ENCODE measurements around the gene PGBD5.

PGBD5 gene

DNA sequence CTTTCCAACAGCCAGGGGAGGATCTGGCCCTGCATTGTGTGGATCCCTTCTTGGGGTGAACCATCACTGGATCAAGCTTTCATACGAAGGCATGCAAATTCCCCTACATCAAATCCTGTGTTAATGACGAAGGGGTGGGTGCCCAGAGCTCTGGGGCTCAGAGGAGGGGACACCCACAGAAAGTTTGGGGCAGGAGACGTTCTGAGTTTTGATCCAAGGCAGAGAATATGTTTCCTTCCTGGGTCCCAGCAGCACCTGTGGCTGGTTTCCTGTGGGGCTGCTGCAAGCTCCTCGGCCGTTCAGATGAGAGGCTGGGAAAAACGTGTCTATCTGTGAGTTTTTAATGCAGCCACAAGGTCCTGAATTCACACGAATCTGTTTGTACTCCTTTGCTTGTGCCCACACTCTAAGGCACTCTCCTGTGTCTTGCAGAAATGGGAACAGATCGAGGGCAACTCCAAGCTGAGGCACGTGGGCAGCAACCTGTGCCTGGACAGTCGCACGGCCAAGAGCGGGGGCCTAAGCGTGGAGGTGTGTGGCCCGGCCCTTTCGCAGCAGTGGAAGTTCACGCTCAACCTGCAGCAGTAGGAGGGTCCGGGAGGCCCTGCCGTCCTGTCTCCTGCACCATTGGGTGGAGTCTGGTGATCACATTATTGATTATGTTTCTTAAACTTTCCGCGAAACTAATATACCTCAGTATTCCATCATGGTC, 147.1 kb downstream of the PGBD5 start:
- DNase-seq (ENCODE audit: low spot score): no peak

DNA sequence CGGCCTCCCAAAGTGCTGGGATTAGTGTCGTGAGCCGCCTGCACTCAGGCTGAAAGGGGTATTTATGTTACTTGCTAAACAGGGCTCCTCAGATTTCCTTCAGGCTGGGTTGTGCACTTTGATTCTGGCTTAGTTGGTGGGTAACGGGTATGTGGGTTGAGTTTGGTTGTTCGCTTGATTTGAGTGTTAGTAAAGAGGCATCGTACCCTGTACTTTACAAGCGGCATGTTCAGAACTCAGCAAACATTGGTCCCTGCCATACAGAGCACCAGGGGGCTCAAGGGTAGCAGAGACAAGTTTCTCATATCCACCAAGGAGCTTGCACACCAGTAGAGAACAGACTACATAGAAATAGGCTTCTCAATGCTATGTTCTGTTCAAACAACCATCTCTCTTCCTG, 147.8 kb downstream of the PGBD5 start:
- no peak for DNase-seq (ENCODE audit: low spot score)

DNA sequence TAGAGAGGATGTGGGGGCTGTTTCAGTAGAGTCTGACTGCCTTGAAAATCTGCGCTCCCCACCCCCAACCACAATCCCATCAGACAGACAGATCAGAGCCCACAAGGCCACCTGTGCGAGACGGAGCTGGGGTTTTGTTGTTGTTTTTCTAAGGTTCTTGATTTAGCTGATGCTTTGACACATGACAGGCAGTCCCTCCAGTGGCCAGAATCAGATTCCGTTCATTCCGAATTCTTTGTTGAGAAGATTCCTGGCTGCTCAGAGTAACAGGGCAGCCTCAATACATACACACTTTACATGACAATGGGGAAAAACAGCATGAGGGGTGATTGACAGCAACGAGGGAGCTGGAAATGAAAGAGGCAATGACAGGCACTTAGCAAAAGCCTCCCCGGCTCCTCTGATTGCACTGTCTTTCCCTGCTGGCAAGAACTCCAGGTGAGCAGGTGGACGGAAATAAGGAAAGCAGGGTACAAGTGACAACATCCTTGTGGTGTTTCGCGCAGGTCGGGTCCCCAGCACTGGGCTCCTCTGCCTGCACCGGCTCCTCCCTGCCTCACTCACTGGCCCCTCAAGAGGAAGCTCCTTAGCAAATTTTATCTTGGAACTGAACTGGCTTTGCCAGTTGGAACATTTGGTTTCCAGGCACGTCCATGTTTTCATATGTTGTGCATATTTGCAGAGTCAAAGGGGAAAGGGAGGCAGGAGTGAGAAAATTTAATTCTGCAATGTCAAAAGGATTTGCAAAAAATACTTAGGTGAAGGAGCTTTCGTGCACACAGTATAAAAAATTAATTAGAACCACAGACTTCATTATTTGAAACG, 148.7 kb downstream of the PGBD5 start:
- no peak for DNase-seq (ENCODE audit: low spot score)

DNA sequence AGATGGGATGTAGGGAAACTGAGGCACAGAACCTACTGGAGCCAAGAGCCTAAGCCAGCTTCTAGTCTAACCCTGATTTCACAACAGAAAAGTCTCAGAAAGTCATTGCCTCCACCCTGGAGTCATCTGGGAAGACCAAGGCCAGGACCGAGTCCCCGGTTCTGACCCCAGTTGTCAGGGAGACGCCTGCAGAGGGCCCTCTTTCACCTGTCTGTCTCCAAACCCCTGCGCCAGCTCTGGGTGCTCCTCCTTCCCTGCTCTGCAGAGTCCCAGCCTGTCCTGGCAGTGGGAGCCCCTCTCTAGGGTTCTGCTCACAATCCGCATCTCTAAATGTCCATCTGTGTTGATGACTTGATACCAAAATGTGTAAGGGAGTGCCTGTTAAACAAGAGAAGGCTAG, 149.7 kb downstream of the PGBD5 start:
- no peak for DNase-seq (ENCODE audit: low spot score)

DNA sequence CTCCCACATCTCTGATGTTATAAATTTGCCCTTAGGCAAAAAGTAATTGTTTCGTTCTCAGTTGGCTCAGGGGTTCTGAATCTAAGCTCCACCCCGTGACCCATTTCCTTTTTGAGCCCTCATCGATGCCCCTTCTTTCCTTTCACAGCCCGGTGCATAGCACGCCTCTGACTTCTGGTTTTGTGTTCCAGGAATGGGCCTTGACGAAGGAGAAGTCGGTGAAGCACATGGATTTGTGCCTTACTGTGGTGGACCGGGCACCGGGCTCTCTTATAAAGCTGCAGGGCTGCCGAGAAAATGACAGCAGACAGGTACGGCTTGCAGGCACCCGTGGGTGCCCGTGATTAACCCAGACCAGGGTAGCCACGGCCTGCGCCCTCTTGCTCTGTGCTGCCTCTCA, 151.9 kb downstream of the PGBD5 start:
- no peak for DNase-seq (ENCODE audit: low spot score)

DNA sequence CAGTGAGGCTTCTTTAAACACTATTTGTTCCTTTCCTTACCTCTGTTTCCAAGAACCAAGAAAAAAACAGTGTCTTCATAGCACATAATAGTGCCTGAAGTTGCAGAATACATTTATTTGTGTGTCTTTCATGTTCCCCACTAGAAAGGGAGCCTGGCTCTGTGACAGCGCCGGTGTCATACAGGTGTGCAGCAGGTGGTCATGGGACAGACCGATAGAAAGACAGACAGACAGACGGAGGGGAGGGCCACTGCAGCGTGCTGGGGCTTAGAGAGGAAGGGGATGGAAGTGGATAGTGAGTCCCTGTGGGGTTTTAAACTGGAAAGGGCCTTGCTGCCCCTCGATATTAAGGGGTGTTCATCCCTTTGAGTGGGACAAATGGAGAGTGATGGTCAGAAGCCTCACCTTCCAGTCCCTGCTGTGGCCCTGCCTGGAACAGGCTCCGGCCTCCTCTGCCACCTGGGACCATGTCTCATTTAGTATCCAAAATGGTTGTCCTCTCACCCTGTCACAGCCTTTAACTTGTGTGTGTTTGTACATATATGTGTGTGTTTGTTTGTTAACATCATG, 152.9 kb downstream of the PGBD5 start:
- no peak for DNase-seq (ENCODE audit: low spot score)

DNA sequence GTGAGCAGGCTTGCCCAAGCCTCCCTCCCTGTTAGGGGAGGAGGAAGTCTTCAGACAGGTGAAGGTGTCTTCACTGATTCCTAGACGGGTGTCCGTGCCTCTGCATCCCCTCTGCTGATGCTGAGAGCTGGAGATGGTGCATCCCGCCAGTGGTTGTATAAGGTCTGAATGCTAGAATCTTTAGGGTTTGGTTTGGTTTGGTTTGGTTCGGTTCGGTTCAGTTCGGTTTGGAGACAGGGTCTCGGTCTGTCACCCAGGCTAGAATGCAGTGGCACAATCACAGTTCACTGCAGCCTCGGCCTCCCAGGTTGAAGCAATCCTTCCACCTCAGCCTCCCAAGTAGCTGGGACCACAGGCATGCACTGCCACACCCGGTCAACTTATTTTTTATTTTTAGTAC, 153.6 kb downstream of the PGBD5 start:
- DNase-seq (ENCODE audit: low spot score): no peak

DNA sequence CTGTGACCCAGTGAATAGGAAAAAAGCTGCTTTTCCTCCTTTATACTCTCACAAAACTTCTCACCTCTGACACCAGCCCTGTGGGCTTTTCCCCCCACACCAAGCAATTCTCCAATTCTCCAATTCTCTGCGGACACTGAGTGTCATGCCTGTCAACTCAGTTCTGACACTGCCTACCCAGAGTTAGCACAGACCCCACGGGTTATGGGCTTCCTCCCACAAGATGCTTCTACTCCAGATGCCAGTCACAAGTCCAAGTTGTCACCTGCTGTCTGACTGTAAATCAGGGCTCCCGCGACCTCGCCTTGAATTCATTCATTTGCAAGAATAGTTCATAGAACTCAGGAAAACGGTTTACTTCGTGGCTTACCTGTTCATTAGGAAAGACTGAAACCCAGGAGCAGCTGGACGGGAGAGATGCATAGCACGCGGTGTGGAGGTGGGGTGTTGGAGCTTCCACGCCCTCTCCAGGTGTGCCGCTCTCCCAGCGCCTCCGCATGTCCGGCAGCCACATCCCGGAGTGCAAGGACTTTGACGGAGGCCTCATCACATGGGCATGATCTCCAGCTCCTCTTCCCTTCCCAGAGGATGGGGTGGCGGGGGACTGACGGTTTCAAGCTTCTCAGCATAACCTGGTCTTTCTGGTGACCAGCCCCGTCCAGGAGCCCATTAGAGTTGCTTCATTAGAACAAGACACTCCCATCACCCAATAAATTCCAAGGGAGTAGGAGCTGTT, 154.7 kb downstream of the PGBD5 start:
- no peak for DNase-seq (ENCODE audit: low spot score)

DNA sequence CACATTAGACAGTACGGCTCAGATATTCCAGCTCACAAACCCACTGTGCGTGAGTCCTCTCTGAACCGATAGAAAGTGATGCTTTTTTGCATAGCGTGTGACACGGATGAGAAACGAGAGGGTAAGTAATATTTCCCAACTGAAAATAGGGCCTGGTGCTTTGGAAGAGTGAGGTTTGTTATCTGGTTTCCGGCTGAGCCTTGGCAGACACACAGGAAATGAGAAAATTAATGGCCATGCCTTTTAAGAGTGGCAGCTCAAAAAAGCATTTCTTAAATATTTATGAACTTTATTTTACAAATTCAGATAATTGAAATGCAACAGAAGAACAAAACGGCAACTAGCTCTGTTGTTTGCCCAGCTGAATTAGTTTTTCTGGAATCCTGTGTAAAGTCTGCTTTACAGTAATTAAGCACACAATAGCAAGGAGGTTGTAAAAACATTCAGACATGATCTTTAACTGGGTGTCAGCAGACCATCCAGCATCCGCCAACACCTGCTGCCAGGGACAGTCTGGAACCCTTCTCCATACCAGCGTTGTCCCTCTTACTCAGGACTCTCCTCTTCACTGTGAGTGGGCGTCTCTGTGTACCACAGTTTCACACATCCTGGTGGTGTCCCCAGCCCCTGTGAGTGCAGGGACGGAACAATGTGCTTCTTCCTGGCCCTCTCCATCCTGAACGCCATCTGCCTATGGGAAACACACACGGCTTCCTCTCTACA, 155.4 kb downstream of the PGBD5 start:
- no peak for DNase-seq (ENCODE audit: low spot score)

DNA sequence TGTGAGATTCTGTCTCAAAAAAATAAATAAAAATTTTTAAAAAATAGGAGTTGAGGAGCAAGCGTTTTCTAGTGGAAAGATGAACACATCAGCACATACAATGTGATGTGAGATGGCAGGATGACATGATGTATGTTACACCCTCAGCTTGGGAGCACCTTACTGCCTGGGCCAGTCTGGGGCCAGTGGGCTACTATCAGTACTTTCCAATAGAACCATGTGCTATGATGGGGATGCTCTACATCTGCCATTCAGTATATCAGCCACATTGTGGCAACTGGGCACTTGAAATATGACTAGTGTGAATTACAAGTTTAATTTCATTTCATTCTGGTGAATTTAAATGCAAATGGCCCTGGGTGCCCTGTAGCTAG, 156.0 kb downstream of the PGBD5 start:
- DNase-seq (ENCODE audit: low spot score): no peak

DNA sequence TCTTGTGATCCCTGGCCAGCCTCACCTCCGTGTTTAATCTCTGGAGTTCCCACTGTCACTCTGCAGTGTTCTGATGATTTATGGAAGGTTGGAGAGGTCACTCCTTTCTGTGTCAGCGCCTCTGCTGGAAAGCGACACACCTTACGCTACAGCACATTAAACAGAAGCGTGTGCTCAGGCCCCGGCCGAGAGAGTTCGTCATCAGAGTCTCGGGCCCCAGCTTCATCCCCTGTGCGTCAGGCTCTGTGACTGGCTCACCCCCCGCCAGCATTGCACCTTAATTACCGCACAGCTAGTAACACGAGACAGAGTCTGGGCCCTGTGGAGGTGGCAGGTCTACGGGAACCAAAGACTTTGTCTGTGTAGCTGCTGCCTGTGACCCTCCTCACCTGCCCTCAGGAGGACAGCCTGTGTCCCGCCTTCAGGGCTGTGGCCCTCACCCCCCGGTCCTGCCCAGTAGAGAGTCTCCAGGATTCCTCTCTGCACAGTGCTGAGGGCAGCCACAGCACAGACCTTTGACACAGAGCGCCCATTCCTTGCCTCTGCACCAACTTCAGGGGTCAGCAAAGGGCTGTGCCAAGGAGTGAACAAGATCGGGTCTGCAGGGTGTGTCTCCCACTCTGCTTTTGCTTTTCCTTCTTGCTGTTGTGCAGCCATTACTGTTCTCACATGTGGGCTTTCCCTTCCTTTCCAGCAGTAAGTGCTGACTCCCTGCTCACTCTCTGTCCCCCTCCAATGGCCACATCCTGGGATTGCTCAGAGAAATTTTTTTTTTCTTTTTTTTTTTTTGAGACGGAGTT, 157.6 kb downstream of the PGBD5 start:
- peak; percentile 89 for DNase-seq (ENCODE audit: low spot score)

DNA sequence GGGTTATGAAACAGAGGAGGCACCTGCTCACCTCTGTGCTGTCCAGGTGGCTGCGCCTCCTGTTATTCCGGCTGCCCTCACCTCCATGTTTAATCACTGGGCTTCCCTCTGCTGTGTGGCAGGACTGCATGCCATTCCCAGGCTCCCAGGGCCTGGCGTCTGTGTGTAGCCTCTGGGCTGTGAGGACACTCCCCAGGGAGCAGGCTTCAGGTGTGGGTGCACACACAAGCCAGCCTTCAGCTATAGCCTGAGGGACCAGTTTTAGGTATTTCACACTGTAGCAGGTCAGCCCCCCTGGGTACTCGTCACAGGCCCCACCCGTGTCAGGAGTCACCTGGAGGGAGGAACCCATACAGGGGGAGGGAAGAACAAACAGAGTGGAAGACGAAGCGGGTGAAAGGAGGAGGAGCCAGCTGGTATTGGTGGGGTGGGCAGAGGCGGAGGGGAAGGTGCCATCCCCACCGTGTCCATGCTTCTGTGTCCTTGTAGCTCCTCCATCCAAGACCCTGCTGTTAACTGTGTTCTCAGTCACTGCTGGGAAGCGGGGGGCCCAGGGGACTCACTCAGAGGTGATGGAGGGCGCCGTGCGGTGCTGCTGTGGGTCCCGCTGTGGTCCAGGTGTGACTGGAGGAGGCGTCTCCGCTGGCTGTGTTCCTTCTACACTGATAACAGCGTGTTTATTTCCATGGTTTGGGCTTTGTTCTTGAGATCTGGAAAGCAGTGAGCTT, 158.6 kb downstream of the PGBD5 start:
- no peak for DNase-seq (ENCODE audit: low spot score)

DNA sequence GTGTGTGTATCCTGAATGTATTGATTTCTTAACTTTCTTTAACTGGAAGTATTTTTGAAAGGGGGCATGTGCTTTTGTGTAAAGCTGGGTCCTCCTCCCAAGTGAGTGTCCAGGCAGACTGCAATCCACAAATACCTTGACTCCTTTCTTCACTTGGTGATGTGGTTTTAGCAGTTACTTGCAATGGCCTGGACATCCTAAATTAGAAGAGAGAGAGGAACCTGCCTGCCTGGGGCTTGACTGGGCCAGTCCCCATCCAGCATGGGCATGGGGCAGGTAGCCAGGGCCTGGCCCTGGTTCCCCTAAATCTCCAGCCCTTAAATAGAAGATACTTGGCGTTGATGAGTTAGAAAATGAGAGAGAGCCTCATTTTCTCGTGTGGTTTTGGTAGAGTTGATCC, 159.7 kb downstream of the PGBD5 start:
- no peak for DNase-seq (ENCODE audit: low spot score)

DNA sequence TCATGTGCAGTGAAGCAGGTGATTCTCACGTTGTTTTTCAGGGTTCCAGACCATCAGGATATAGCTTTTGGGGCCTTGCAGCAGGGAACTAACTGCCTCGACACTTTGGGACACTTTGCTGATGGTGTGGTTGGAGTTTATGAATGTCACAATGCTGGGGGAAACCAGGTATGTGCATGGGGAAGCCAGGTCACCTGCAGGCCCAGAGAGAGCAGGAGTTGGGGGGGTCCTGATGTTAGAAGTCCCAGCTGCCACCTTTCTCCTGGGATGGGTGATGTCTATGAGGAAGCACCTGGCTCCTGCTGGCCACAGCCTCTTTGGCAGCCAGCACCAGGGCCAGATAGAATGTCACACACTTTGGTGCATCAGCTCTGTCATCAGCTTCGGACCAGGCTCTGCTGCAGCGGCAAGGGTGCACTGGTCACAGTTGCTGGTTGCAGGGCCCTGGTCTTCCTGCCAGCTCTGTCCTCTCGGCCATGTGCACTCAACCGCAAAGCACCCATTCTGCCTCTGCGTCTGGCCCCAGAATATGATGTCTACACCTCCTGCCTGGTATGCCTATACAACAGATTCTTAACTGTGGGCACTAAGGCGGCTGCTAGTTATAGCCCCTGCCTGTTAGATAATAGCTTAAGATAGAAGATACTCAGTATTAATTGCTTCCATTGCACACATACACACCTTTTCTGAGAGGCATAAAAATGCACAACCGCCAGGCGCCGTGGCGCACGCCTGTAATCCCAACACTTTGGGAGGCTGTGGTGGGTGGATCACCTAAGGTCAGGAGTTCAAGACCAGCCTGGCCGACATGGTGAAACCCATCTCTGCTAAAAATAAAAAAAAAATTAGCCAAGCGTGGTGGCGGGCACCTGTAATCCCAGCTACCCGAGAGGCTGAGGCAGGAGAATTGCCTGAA, 160.7 kb downstream of the PGBD5 start:
- no peak for DNase-seq (ENCODE audit: low spot score)

Measured in HuH-7.5 (cell line).